GM12873 (cell line): Measurements from ENCODE around the gene ARL16.
A peak's percentile ranks its signal among the peaks of the same experiment; 100 is the strongest.

Experiments used
- CTCF ChIP-seq: IDR thresholded peaks from 2 replicates; pipeline ENCODE4 v1.5.1; 2012; ENCODE audit warnings: low read depth, mild to moderate bottlenecking, moderate library complexity, low read length, control low read depth; ENCODE audit not compliant: insufficient read depth; ENCODE audit errors: missing control alignments

Gene ARL16

DNA sequence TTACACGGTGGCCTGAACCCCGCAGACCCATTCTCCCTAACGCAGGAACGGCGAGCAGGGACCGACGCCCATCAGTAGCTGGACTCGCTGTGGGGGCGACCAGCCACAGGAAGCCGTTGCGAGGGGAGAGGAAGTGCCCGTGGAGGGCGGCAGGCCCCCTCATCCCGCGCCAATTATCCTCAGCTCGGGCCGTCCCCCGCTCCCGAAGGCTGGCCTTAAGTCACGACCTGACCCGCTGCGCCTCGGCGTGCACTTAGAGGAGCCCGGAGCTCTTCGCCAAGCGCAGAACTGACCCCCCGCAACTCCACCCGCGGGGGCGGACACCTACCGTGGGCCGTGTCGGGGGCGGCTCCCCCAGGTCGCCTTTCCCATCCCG, 401 bp downstream of the ARL16 start:
- no peak for TF ChIP-seq CTCF

DNA sequence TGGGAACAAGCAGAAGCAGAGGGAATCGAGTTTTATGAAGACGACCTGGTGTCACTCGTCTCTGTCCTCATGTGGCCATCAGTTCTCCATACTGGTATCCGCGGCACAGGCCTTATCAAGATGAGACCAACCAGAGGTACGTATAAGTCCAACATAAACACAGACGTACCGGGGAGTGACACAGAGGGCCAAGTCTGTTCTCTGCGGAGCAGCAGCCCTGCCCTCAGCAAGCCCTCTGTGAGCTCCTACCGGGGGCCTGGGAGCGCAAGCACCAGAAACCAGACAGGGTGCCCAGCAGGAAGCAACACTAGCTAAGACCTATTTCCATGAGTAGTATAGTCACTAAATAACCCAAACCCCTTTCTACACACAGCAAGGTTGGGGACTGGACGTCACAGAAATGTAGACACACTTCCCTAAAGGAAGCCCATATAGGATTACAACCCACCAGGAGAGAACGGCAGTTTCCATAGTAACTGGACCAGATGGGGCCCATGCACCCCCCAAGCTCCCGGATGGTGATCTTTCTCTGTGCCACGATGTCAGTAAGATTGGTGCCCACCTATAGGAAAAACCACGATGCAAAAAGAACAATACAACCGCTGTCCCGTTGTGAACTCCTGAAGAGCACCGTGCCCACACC, 911 bp downstream of the ARL16 start:
- TF ChIP-seq CTCF = no peak

- no peak for TF ChIP-seq CTCF
Measured at GRCh38 chr17:81681672-81682071, 1.9 kb downstream of the ARL16 start.

DNA sequence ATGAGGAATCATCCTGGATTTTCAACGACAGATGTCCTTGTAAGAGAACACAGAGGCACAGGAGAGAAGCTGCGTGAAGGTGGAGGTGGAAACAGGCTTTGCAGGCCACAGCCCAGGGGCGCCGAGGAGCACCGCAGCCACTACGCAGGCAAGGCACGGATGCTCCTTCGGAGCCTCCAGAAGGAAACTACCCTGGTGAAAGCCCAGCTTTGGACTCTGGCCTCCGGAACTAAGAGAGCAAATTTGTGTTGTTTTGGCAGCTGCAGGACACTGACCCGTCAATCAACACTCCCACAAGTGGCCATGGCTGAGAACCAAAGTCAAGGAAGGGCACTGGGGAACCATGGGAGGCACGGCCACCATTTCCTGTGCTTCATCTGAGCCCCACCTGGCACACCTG, 3.4 kb downstream of the ARL16 start:
- TF ChIP-seq CTCF = no peak

- no peak for TF ChIP-seq CTCF
Measured at GRCh38 chr17:81676906-81677305, 6.7 kb downstream of the ARL16 start.

GRCh38 chr17:81675515-81676221, 7.9 kb downstream of the ARL16 start:
- TF ChIP-seq CTCF = peak; percentile 53

GRCh38 chr17:81673561-81674258, 9.9 kb downstream of the ARL16 start:
- no peak for TF ChIP-seq CTCF
